GM15510 (cell line): ENCODE data around the gene GABRR3.

Source experiments
- POLR2A ChIP-seq: IDR thresholded peaks from 3 replicates; pipeline ENCODE4 v1.6.1; 2011; ENCODE audit warnings: borderline replicate concordance; ENCODE audit not compliant: insufficient read length; ENCODE audit errors: extremely low read depth

The GABRR3 gene

DNA sequence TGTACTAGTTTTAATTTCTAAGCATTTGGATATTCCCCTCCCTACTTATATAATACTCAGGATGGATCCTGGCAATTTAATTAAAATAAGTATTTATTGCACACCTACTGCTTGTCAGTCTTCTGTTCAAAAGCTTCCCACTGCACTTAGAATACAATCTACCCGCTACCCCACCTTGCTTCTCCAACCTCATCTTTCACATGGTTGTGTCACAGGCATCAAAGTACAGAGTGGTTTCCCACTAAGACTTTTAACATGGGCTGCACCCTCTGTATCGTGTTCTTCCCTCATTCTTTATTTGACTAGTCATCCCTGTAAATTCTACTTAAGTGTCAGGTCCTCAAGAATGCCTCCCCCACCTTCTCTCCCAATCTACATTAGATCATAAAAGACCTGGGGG lies 97.9 kb downstream of the GABRR3 start:
- no peak for TF ChIP-seq POLR2A

DNA sequence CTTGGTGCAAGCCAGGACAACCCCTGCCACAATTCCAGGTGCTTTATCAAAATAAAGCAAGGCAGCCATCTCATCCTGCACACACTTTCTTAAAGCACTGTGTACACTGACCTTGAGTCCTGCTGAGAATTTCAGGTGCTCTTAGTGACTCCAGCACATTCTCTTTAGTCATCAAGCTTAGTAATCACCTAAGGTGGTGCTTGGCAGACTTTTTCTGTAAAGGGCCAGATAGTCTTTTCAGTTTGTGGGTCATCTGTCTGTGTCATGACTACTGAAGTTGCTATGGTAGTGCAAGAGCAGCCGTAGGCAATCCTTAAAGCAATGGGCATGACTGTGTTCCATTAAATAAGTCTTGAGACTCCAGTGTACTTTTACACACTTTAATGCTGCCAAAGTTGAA lies 99.3 kb downstream of the GABRR3 start:
- no peak for TF ChIP-seq POLR2A
